Right atrium auricular region (tissue), 2 donors: ENCODE data around the gene GINS2. TPM values are rescaled to one million over a fixed set of nuclear protein-coding genes. Genes with fewer than 3 reads are reported as not detected.

Experiments
- DNase-seq: peaks from one replicate; pipeline ENCODE4 v3.0.0-alpha.2; 2019; ENCODE audit warnings: low spot score
- H3K27ac ChIP-seq, 2 donors: fragments of 200-600 bp; sonication (generic); 1 replicate in 1 of 2; 2 replicates in 1 of 2; pipeline ENCODE4 v1.5.1; 2016 to 2019
- H3K27me3 ChIP-seq, 2 donors: fragments of 200-600 bp; sonication (generic); one replicate each; pipeline versions ENCODE4 v1.5.1 to v1.6.0; 2017 to 2019
- H3K36me3 ChIP-seq: fragments of 200-600 bp; sonication (generic); one replicate; pipeline ENCODE4 v1.5.1; 2016
- H3K4me1 ChIP-seq, 2 donors: fragments of 200-600 bp; sonication (generic); one replicate each; pipeline versions ENCODE4 v1.5.1 to v1.6.0; 2017 to 2019
- H3K4me3 ChIP-seq, 2 donors: fragments of 200-600 bp; sonication (generic); 1 replicate in 1 of 2; 2 replicates in 1 of 2; pipeline ENCODE4 v1.5.1; 2017 to 2019; ENCODE audit warnings: mild to moderate bottlenecking in 1 of 2, moderate library complexity in 1 of 2
- H3K9me3 ChIP-seq, 2 donors: fragments of 200-600 bp; sonication (generic); one replicate each; pipeline ENCODE4 v1.5.1; 2019
- total RNA-seq, 2 donors: library from RNA; depleted of rRNA; stranded (reverse); fragments of >200 nt; gene quantifications; one replicate each; pipeline ENCODE4 v1.1.0, GENCODE V29; 2016
- TF ChIP-seq, protein P1 (sequence below), 2 donors: fragments of 200-600 bp; sonication (generic); IDR thresholded peaks; one replicate each; pipeline ENCODE4 v1.5.1; 2019; ENCODE audit warnings: antibody characterized with exemption in 2 of 2

GINS2 gene
- total RNA-seq, 2 donors from 2014 or later: 0.15 TPM; not detected in 1

DNA sequence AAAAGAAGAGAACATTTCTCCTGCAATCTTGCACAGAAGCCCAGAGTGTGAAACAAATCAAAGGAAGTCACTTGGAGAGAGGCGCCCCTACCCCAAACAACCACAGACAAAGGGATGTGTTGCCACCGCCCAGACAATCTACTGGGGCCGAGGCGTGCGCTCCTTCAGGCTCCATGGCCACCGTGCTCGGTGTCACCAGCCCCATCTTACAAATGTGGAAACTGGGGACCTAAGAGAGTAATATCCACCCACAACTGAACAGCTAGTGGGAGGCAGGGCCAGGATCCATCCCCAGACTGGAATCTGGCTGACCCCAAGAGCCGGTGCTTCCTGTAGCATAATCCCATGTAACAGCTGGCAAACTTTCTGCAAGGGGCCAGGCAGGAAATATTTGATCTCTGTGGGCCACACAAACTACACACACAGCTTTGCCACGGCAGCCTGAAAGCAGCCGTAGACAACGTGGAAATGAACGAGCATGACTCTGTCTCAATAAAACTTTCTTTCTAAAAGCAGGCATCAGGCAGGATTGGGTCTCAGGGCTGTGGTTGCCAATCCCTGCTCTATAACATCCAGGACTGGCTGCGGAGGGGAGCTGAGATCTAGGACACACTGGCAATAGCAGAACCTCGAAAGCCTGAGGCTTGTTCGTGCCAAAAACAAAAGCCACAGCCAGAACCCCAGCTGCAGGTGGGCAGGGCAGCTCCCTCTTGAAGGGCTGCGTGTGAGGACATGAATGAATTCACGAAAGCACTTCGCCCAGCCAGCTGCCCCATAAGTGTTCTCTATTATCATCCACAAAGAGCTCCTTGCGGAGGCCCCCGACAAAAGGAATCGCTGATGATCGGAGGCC is 26.6 kb upstream of the GINS2 start:
- no peaks in the 10 kb centered on the region for H3K36me3 ChIP-seq
- H3K9me3 ChIP-seq: peaks cover 0 to 6% of the 10 kb centered on the region in 2 donors
- H3K27ac ChIP-seq: no peak overlapping the region
- no peak overlapping the region for H3K4me3 ChIP-seq
- TF ChIP-seq, protein P1, sequence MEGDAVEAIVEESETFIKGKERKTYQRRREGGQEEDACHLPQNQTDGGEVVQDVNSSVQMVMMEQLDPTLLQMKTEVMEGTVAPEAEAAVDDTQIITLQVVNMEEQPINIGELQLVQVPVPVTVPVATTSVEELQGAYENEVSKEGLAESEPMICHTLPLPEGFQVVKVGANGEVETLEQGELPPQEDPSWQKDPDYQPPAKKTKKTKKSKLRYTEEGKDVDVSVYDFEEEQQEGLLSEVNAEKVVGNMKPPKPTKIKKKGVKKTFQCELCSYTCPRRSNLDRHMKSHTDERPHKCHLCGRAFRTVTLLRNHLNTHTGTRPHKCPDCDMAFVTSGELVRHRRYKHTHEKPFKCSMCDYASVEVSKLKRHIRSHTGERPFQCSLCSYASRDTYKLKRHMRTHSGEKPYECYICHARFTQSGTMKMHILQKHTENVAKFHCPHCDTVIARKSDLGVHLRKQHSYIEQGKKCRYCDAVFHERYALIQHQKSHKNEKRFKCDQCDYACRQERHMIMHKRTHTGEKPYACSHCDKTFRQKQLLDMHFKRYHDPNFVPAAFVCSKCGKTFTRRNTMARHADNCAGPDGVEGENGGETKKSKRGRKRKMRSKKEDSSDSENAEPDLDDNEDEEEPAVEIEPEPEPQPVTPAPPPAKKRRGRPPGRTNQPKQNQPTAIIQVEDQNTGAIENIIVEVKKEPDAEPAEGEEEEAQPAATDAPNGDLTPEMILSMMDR (IDR thresholded peaks at IDR 0.05): no peak
- no peaks in the 10 kb centered on the region for H3K4me1 ChIP-seq
- no peak for DNase-seq
- no peaks in the 10 kb centered on the region for H3K27me3 ChIP-seq

DNA sequence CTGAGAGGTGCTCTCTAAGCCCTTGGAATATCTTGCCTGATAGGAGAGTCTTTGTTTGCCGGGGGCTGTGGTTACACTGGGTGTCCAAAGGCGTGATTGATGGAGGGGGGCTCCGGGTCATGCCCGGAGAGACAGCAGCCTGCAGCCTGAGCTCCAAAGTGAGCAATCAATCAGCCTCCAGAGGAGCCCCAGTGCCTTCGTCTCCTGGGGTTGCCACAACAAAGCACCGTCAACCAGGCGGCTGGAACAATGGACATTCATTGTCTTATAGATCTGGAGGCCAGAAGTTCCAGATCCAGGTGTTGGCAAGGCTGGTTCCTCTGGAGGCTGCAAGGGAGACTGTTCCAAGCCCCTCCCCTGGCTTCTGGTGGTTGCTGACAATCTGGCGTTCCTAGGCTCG is 24.0 kb upstream of the GINS2 start:
- Histone ChIP-seq H3K36me3 (no peaks in the 10 kb centered on the region), H3K4me1 (no peaks in the 10 kb centered on the region), H3K27me3 (no peaks in the 10 kb centered on the region), H3K4me3 (no peak overlapping the region), H3K9me3 (peaks cover 0 to 6% of the 10 kb centered on the region in 2 donors), H3K27ac (no peak overlapping the region)
- no peak for DNase-seq
- TF ChIP-seq, protein P1 (IDR thresholded peaks at IDR 0.05): no peak

DNA sequence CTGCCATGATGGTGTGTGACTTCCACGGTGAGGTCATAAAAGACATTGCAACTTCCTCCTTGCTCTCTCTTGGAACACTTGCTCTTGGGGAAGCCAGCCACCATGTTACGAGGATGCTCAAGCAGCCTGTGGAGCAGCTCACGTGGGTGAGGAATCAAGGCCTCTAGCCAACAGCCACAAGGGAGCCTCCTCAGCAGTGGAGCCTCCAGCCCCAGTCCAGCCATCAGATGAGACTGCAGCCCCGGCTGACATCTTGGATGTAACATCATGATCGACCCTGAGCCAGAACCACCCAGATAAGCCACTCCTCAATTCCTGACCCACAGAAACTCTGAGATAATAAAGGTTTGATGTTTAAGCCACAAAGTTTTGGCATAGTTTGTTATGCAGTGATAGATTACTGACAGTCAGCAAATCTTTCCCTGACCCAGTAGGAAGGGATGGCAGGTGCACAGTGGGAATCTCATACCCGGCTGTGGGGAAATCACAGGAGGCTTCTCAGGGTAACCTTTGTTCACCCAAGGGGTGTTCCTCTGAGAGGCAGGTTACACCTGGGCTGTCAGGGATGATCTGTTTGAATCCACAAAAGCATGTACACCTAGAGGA is 23.3 kb upstream of the GINS2 start:
- no peaks in the 10 kb centered on the region for H3K27me3 ChIP-seq
- no peak overlapping the region for H3K27ac ChIP-seq
- DNase-seq: no peak
- no peak overlapping the region for H3K4me3 ChIP-seq
- TF ChIP-seq, protein P1 (IDR thresholded peaks at IDR 0.05): no peak
- no peaks in the 10 kb centered on the region for H3K36me3 ChIP-seq
- no peaks in the 10 kb centered on the region for H3K4me1 ChIP-seq
- peaks cover 0 to 6% of the 10 kb centered on the region in 2 donors for H3K9me3 ChIP-seq

DNA sequence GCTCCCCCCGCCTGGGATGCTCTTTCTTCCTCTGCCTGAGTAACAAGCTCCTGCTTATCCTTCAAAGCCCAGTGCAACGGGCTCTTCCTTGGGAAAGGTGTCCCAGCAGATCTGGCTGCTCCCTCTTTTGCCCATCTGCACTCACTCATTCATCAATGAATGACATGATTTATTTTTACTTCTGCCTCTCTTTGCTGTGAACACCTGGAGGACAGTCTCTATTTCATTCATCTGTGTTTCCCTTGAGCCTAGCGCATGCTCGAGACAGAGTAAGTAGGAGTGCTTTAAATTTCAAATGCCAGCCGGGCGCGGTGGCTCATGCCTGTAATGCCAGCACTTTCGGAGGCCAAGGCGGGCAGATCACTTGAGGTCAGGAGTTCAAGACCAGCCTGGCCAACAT is 22.0 kb upstream of the GINS2 start:
- Histone ChIP-seq H3K27ac (no peak overlapping the region), H3K27me3 (no peaks in the 10 kb centered on the region), H3K4me3 (no peak overlapping the region), H3K36me3 (no peaks in the 10 kb centered on the region), H3K9me3 (peaks cover 0 to 6% of the 10 kb centered on the region in 2 donors), H3K4me1 (no peaks in the 10 kb centered on the region)
- TF ChIP-seq, protein P1 (IDR thresholded peaks at IDR 0.05): no peak
- no peak for DNase-seq

DNA sequence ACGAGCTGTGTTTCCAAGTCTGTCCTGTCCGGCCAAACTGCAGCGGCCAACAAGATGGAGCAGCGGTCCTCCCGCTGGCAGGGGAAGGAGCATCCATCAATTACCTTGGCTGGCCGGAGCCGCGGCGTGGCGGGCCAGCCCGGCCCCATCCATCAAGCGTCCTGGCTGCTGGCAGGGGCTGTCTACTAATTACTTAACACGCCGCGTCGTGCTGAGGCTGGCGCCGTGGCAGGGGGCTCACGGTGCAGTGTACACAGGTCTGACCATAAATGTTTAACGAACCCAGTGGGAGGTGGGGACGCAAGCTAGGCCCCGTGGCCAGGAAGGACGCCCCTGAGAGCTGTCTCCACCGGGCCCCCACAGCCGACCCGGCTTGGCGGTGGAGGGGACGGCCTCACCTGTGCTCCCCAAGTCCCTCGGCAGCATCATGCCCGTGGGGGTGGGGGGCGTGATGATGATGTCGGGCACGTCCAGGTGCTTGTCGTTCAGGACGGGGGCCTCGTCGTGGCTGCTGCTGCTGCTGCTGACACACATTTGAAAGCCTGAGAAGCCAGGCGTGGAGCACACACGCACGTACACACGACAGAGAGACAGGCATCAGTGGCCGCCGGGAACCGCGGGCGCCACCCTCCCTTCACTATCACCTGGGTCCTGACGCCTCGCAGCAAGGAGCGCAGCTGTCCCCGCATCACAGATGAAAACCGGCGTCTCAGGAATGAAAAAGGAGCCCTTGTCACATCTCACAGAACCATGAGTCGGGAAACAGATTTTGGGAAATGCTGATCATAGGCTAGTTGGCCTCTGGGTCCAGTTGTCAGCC is 21.2 kb upstream of the GINS2 start:
- TF ChIP-seq, protein P1 (IDR thresholded peaks at IDR 0.05): no peak
- peaks cover 0 to 6% of the 10 kb centered on the region in 2 donors for H3K9me3 ChIP-seq
- no peaks in the 10 kb centered on the region for H3K4me1 ChIP-seq
- no peak overlapping the region for H3K27ac ChIP-seq
- H3K36me3 ChIP-seq: no peaks in the 10 kb centered on the region
- DNase-seq: no peak
- H3K27me3 ChIP-seq: no peaks in the 10 kb centered on the region
- H3K4me3 ChIP-seq: no peak overlapping the region
